Neural progenitor cell (in vitro differentiated cells): ENCODE results near the gene IFT52. TPM values are rescaled to one million over a fixed set of nuclear protein-coding genes. Genes with fewer than 3 reads are reported as not detected.

Experiments used
- DNase-seq: peaks from one replicate; pipeline ENCODE4 v3.0.0-alpha.2; 2016; ENCODE audit warnings: low spot score
- H2AFZ ChIP-seq: fragments of 200-600 bp; sonication (generic); replicated peaks from 2 replicates; pipeline ENCODE4 v1.6.1; 2016; ENCODE audit warnings: antibody characterized with exemption
- H3F3A ChIP-seq: fragments of 200-600 bp; sonication (generic); 2 replicates; pipeline ENCODE4 v1.6.1; 2016; ENCODE audit warnings: antibody characterized with exemption, low read depth
- H3K27ac ChIP-seq: fragments of 200-600 bp; sonication (generic); 2 replicates; pipeline ENCODE4 v1.5.1; 2016; ENCODE audit warnings: mild to moderate bottlenecking
- H3K27me3 ChIP-seq: fragments of 200-600 bp; sonication (generic); 2 replicates; pipeline ENCODE4 v1.6.1; 2016; ENCODE audit warnings: mild to moderate bottlenecking, moderate library complexity
- H3K36me3 ChIP-seq: fragments of 200-600 bp; sonication (generic); 2 replicates; pipeline ENCODE4 v1.5.1; 2016
- H3K4me1 ChIP-seq: fragments of 200-600 bp; sonication (generic); 2 replicates; pipeline ENCODE4 v1.6.1; 2016; ENCODE audit warnings: mixed run types
- H3K4me2 ChIP-seq: fragments of 200-600 bp; sonication (generic); 2 replicates; pipeline ENCODE4 v1.6.1; 2016
- H3K4me3 ChIP-seq: fragments of 200-600 bp; sonication (generic); 2 replicates; pipeline ENCODE4 v1.5.1; 2016
- H3K79me2 ChIP-seq: fragments of 200-600 bp; sonication (generic); 2 replicates; pipeline ENCODE4 v1.6.1; 2016; ENCODE audit warnings: low read depth
- H3K9ac ChIP-seq: fragments of 200-600 bp; sonication (generic); 2 replicates; pipeline ENCODE4 v1.6.1; 2016
- H3K9me3 ChIP-seq: fragments of 200-600 bp; sonication (generic); 2 replicates; pipeline ENCODE4 v1.5.1; 2016; ENCODE audit warnings: low read depth
- H4K20me1 ChIP-seq: fragments of 200-600 bp; sonication (generic); 2 replicates; pipeline ENCODE4 v1.6.1; 2016; ENCODE audit warnings: low read depth
- H3K27ac Mint-ChIP-seq: 3 replicates; pipeline ENCODE4 v1.8.0; 2021; ENCODE audit warnings: mixed read lengths
- H3K27me3 Mint-ChIP-seq: 2 replicates; pipeline ENCODE4 v1.8.0; 2022; ENCODE audit warnings: low read depth, mild to moderate bottlenecking, inconsistent platforms, moderate library complexity, mixed read lengths; ENCODE audit not compliant: insufficient read depth
- H3K36me3 Mint-ChIP-seq: 3 replicates; pipeline ENCODE4 v1.8.0; 2021; ENCODE audit warnings: mixed read lengths
- H3K4me1 Mint-ChIP-seq: 3 replicates; pipeline ENCODE4 v1.8.0; 2021; ENCODE audit warnings: mixed read lengths
- H3K4me3 Mint-ChIP-seq: 3 replicates; pipeline ENCODE4 v1.8.0; 2021; ENCODE audit warnings: mild to moderate bottlenecking, moderate library complexity, mixed read lengths
- H3K9me3 Mint-ChIP-seq: 3 replicates; pipeline ENCODE4 v1.8.0; 2020; ENCODE audit warnings: mixed read lengths
- EZH2 ChIP-seq: fragments of 200-600 bp; sonication (generic); IDR thresholded peaks from 2 replicates; pipeline ENCODE4 v1.6.1; 2017; ENCODE audit warnings: antibody characterized with exemption, mild to moderate bottlenecking, moderate library complexity
- EZH2phosphoT487 ChIP-seq: fragments of 200-600 bp; sonication (generic); IDR thresholded peaks from 2 replicates; pipeline ENCODE4 v1.6.1; 2017; ENCODE audit warnings: antibody characterized with exemption
- total RNA-seq: library from RNA; depleted of rRNA; stranded (reverse); fragments of >200 nt; gene quantifications from 2 replicates; pipeline ENCODE4 v1.2.3, GENCODE V29; 2015; ENCODE audit warnings: low replicate concordance
- TF ChIP-seq, protein P1 (sequence below): fragments of 200-600 bp; sonication (generic); IDR thresholded peaks from 2 replicates; pipeline ENCODE4 v1.5.1; 2017; ENCODE audit warnings: antibody characterized with exemption, mild to moderate bottlenecking

Gene IFT52
- total RNA-seq, 1 donor from 2014 or later = 87.9 TPM

DNA sequence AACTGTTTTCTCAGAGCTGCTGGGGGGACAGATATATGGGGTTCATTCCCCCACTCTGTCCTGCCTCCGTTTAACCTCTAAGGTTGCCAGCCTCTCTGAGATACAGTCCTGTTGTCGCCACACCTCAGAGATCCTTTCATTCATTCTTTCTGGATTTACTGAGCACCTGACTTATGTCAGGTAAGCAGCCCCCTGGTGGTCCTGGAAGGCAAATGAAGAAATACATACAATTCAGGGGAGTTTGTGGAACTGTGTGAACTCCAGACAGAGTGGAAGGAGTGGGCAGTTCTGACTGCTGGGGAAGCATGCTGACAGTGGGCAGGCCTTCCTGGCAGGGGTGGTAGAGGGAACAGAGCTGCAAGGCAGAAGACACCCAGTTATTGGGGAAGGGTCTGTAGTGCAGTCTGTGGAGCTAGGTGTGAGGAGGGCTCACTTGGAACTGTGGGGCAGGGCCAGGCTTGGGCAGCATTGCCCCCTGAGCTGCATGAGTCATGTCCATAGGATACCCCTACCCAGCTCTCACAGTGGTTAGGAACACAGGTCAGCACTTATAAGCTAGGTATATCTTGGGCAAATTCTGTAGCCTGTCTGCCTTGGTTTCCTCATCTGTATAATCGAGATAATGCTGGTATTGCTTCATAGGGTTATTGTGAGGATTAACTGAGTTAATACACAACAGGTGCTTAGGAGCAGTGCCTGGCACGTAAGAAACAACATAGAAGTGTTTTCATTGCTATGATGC lies 44.7 kb upstream of the IFT52 start:
- Histone ChIP-seq H3K4me2 (no peak overlapping the region), H2AFZ (no peak overlapping the region), H3K4me3 (no peak overlapping the region), H3F3A (no peaks in the 10 kb centered on the region), H4K20me1 (no peaks in the 10 kb centered on the region), H3K27me3 (no peaks in the 10 kb centered on the region), H3K36me3 (no peaks in the 10 kb centered on the region), H3K79me2 (no peaks in the 10 kb centered on the region), H3K27ac (no peak overlapping the region), H3K4me1 (no peaks in the 10 kb centered on the region), H3K9me3 (no peaks in the 10 kb centered on the region), H3K9ac (no peak overlapping the region)
- peaks cover 2% of the 10 kb centered on the region for H3K27me3 Mint-ChIP-seq
- TF ChIP-seq, protein P1, sequence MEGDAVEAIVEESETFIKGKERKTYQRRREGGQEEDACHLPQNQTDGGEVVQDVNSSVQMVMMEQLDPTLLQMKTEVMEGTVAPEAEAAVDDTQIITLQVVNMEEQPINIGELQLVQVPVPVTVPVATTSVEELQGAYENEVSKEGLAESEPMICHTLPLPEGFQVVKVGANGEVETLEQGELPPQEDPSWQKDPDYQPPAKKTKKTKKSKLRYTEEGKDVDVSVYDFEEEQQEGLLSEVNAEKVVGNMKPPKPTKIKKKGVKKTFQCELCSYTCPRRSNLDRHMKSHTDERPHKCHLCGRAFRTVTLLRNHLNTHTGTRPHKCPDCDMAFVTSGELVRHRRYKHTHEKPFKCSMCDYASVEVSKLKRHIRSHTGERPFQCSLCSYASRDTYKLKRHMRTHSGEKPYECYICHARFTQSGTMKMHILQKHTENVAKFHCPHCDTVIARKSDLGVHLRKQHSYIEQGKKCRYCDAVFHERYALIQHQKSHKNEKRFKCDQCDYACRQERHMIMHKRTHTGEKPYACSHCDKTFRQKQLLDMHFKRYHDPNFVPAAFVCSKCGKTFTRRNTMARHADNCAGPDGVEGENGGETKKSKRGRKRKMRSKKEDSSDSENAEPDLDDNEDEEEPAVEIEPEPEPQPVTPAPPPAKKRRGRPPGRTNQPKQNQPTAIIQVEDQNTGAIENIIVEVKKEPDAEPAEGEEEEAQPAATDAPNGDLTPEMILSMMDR = no peak
- TF ChIP-seq EZH2 (no peak), EZH2phosphoT487 (no peak)
- no peak overlapping the region for H3K27ac Mint-ChIP-seq
- peaks cover 17% of the 10 kb centered on the region for H3K36me3 Mint-ChIP-seq
- H3K4me3 Mint-ChIP-seq = no peak overlapping the region
- DNase-seq = no peak
- H3K9me3 Mint-ChIP-seq = peaks cover 8% of the 10 kb centered on the region
- H3K4me1 Mint-ChIP-seq = no peaks in the 10 kb centered on the region

DNA sequence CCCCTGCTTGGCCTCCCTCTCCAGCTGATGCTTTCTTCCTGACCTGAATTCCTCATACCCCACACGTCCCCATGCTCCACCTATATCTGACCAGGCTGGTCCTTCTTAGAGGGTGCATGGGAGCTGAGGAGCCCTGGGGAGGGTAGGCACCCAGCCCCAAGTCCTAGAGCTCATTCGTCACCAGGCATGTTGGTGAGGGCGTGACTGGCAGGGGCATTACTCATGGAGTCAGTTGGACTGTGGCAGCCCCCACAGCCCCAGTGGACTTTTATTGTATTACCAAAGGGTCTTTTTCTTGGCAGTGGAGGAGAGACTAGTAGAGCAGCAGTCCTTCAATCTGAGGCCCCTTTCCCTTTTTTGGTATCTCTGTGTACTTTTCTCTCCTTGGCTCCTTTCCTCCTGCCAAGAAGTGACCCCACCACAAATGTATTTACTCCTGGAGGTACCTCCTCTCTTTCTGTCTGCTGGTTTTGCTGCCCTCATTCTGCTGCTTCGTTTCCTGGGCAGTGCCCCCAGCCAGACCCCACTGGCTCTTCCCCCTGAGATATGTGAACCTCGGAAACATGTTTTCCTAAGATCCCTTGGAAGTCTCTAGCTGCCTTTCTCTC lies 42.4 kb upstream of the IFT52 start:
- Histone ChIP-seq H3F3A (no peaks in the 10 kb centered on the region), H3K27me3 (no peaks in the 10 kb centered on the region), H3K4me3 (no peak overlapping the region), H3K9ac (no peak overlapping the region), H3K9me3 (no peaks in the 10 kb centered on the region), H3K4me2 (no peak overlapping the region), H4K20me1 (no peaks in the 10 kb centered on the region), H3K27ac (no peak overlapping the region), H3K79me2 (no peaks in the 10 kb centered on the region), H3K4me1 (no peaks in the 10 kb centered on the region), H3K36me3 (no peaks in the 10 kb centered on the region), H2AFZ (no peak overlapping the region)
- H3K27me3 Mint-ChIP-seq = peaks cover 4% of the 10 kb centered on the region
- no peak for TF ChIP-seq EZH2
- TF ChIP-seq, protein P1 = no peak
- no peak for TF ChIP-seq EZH2phosphoT487
- DNase-seq = no peak
- H3K4me3 Mint-ChIP-seq = peak overlapping the region; percentile 10
- H3K27ac Mint-ChIP-seq = no peak overlapping the region
- no peaks in the 10 kb centered on the region for H3K4me1 Mint-ChIP-seq
- H3K36me3 Mint-ChIP-seq = peaks cover 16% of the 10 kb centered on the region
- H3K9me3 Mint-ChIP-seq = peaks cover 8% of the 10 kb centered on the region

DNA sequence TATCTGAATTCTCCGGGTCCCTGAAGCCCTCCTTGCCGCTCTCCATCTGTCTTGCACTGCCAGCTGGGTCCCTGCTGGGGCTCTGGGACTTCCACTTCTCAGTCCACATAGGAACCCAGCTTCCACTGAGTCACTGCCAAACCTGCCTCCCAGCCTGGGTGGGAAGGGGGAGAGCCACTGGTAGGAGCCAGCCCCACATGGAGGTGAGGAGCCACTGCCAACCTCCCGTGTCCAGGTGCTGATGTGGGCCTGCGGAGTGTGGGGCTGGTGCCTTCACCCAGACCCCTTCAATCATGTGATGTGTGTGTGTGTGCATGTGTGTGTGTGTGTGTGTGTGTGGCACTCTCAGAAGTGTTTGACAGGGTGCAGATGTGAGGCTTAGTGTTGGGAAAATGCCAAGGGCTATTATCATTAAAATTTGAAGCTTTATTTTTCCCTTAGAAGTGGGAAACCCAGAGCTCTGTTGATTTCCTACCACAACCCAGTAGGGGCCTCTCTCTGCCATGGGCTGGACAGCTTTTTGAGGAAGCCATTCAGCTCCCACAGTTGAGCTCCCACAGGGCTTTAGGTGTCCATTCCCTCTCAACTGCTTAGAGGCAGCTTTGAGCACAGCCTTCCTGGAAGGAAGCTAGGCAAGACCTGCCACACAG lies 41.2 kb upstream of the IFT52 start:
- Mint-ChIP-seq H3K9me3 (peaks cover 8% of the 10 kb centered on the region), H3K4me1 (no peaks in the 10 kb centered on the region), H3K36me3 (peaks cover 14% of the 10 kb centered on the region), H3K27me3 (peaks cover 4% of the 10 kb centered on the region), H3K4me3 (no peak overlapping the region), H3K27ac (no peak overlapping the region)
- Histone ChIP-seq H3K4me2 (no peak overlapping the region), H3K27ac (no peak overlapping the region), H3K4me3 (no peak overlapping the region), H3K4me1 (no peaks in the 10 kb centered on the region), H4K20me1 (no peaks in the 10 kb centered on the region), H3F3A (no peaks in the 10 kb centered on the region), H3K79me2 (no peaks in the 10 kb centered on the region), H2AFZ (no peak overlapping the region), H3K9me3 (no peaks in the 10 kb centered on the region), H3K9ac (no peak overlapping the region), H3K27me3 (no peaks in the 10 kb centered on the region), H3K36me3 (no peaks in the 10 kb centered on the region)
- TF ChIP-seq EZH2phosphoT487 (no peak), EZH2 (no peak)
- TF ChIP-seq, protein P1 = no peak
- no peak for DNase-seq
